GM23338 (cell line): ENCODE data around the gene KCNN3.

Source experiments
- EZH2 ChIP-seq: fragments of 200-600 bp; sonication (generic); IDR thresholded peaks from one replicate; pipeline ENCODE4 v1.8.0; 2017; ENCODE audit warnings: antibody characterized with exemption, mild to moderate bottlenecking, low read depth; ENCODE audit not compliant: unreplicated experiment
- EZH2phosphoT487 ChIP-seq: fragments of 200-600 bp; sonication (generic); IDR thresholded peaks from one replicate; pipeline ENCODE4 v1.8.1; 2018; ENCODE audit warnings: antibody characterized with exemption; ENCODE audit not compliant: unreplicated experiment

DNA sequence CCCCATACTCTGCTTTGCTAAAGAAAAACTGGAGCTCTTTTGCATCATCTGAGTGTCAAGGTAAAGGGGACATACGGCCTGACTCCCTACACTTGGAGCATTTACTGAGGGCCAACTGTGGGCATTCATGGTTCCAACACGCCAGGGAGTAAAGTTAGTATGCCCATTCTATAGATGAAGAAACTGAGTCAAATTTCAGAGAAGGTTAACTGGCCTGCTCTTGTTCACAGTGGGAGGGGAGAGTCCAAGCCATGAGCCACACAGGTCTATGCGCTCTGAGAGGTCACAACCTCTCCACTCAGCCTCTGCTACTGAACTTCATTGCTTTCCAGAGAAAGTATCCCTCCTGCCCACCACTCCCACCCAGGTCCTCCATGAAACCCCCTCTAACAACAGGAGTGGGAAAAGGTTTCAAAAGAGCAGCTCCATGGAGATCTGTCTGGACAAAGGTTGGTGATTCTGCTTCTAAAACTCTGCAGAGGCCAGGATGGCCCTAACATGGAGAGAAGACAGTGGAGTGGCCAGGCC, 6.8 kb upstream of the KCNN3 start:
- TF ChIP-seq EZH2phosphoT487, result no peak
- TF ChIP-seq EZH2, result no peak
